H1 (cell line): ENCODE measurements around the gene CHRD. TPM values are rescaled to one million over a fixed set of nuclear protein-coding genes. Genes with fewer than 3 reads are reported as not detected.

Experiments used
- BCL11A ChIP-seq, 2 experiments: IDR thresholded peaks; one replicate each; pipeline ENCODE4 v1.6.1; 2011; ENCODE audit warnings: low read depth in 2 of 2, low read length in 2 of 2, mild to moderate bottlenecking in 2 of 2
- CBX5 ChIP-seq: fragments of 300-800, 300-1000 bp; sonication (generic); IDR thresholded peaks from 2 replicates; pipeline ENCODE4 v1.7.1; 2016; ENCODE audit warnings: antibody characterized with exemption, low read length, low read depth
- EZH2 ChIP-seq: fragments of 200-600 bp; sonication (generic); IDR thresholded peaks from 2 replicates; pipeline ENCODE4 v1.7.1; 2012; ENCODE audit warnings: low read depth, mild to moderate bottlenecking, moderate library complexity, low read length, inconsistent platforms; ENCODE audit not compliant: severe bottlenecking
- GABPA ChIP-seq: IDR thresholded peaks from 2 replicates; pipeline ENCODE4 v1.6.1; 2011; ENCODE audit warnings: mild to moderate bottlenecking, low read length, moderate library complexity, borderline replicate concordance; ENCODE audit not compliant: insufficient read depth
- GTF2F1 ChIP-seq: IDR thresholded peaks from 2 replicates; pipeline ENCODE4 v1.6.1; 2012; ENCODE audit warnings: low read depth, low read length, improper control_type of control experiment, borderline replicate concordance
- YY1 ChIP-seq: IDR thresholded peaks from 2 replicates; pipeline ENCODE4 v1.6.1; 2011; ENCODE audit warnings: low read depth, mild to moderate bottlenecking, low read length
- polyA plus RNA-seq, 7 experiments: library from polyadenylated mRNA; depleted of rRNA in 3 of 7; stranded (reverse) in 5 of 7; unstranded in 2 of 7; fragments of >200 nt in 5 of 7; fragments of 200-250 nt in 2 of 7; gene quantifications; 1 replicate in 5 of 7; 2 replicates in 1 of 7; 4 replicates in 1 of 7; pipeline versions ENCODE4 v1.2.1 to v1.2.3, GENCODE V29; 2011 to 2013; ENCODE audit warnings: missing spikeins in 2 of 7, mixed read lengths in 2 of 7
- total RNA-seq: library from RNA; stranded (reverse); fragmentation: NEBNext Ultra II Directional; extraction: Animal tissue kit (Norgen Biotek cat#: 25700); gene quantifications from 2 replicates; pipeline ENCODE4 v1.2.1, GENCODE V29; 2021
- TF ChIP-seq, protein P1 (sequence below): IDR thresholded peaks from 2 replicates; pipeline ENCODE4 v1.6.1; 2012; ENCODE audit warnings: inconsistent platforms
- TF ChIP-seq, protein P2 (sequence below): IDR thresholded peaks from 2 replicates; pipeline ENCODE4 v1.6.1; 2012; ENCODE audit warnings: inconsistent platforms

CHRD gene
- total and polyA plus RNA-seq, 2 of the 8 experiments (the other 6 are each of a cell fraction or from before 2014, with no cell fraction given) = 0.62 to 0.86 TPM

GRCh38 chr3:184381261-184382224, 1.7 kb downstream of the CHRD start (continued):
- TF ChIP-seq, protein P1, sequence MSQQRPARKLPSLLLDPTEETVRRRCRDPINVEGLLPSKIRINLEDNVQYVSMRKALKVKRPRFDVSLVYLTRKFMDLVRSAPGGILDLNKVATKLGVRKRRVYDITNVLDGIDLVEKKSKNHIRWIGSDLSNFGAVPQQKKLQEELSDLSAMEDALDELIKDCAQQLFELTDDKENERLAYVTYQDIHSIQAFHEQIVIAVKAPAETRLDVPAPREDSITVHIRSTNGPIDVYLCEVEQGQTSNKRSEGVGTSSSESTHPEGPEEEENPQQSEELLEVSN = peak; percentile 64
- TF ChIP-seq, protein P2, sequence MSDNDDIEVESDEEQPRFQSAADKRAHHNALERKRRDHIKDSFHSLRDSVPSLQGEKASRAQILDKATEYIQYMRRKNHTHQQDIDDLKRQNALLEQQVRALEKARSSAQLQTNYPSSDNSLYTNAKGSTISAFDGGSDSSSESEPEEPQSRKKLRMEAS = peak; percentile 85
- TF ChIP-seq BCL11A (IDR thresholded peaks at IDR 0.05; ENCODE audit: low read depth in 2 of 2, low read length in 2 of 2) (no peak), EZH2 (peak; percentile 88), GTF2F1 (no peak), CBX5 (no peak), YY1 (no peak), GABPA (peak; percentile 18; the same call in 1 of the 2 replicates)
